GM19351 (cell line): ENCODE results near the gene ACOT11.

ENCODE experiments used
- ATAC-seq: cut with Tn5 transposase; IDR thresholded peaks from one replicate; pipeline ENCODE4 v1.9.1; 2021; ENCODE audit warnings: mild to moderate bottlenecking, moderate library complexity; ENCODE audit not compliant: unreplicated experiment

ACOT11 gene

DNA sequence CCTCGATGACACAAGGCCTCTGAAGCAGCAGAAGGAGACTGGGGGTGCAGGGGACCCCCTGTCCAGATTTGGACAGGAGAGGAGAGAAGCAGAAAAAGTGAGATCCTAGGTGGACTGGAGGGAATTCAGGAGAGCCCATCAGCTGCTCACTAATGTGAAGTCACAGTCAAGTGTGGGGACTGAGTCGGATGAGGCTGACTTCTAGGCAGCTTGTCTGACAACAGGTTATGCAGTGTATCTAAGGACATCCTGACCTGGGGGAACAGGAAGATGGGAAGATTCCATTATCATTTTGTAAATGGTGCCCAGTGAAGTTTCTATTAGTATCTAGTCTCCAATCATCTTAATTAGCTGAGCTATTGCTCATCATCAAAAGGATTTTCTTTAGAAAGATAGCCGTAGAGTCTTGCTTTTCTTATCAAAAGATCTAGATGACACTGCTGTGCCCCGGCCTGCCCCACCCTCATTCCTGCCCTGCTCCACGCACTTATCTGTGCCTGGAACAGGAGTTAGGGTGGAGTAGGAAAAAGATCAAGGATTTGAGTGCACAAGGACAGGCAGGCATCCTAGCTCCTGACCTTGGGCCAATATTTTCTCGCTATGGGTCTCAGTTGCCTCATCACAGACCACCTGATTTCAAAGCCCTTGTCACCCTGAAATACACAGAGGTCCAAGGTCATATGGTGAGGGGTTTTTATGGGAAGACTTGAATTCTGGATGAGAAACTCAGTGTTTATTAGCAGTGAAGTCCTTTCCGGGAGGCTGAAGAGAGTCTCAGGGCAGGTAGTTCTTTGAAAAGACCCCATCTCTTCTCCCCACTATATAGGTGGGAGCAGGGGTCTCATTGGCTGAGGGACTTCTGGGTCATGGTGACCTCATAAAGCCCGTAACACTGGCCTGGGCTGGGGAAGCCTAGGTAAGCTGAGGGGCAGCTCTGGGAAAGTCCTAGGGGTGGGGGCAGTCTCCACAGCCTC lies 93.1 kb downstream of the ACOT11 start, which contains the start of gene MROH7:
TSS of gene MROH7 (plus strand) at position 924 of the 974 bp plus-strand sequence. CDS start 11,141 bp downstream, outside the sequence.
- no peak for ATAC-seq

DNA sequence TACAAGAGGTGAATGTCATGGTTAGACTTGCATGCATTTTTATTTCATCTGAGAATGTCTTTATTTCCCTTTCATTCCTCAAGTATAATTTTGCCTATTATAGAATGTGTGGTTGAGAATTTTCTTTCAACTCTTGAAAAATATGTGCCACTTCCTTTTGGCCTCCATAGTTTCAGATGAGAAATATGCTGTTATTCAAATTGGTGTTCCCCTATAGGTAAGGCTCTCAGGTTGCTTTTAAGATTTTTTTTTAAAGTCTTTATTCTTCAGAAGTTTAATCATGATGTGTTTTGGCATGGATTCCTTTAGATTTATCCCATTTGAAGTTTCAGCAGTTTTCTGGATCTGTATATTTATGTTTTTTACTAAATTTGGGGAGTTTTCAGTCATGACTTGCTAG lies 95.7 kb downstream of the ACOT11 start:
- ATAC-seq, result no peak

DNA sequence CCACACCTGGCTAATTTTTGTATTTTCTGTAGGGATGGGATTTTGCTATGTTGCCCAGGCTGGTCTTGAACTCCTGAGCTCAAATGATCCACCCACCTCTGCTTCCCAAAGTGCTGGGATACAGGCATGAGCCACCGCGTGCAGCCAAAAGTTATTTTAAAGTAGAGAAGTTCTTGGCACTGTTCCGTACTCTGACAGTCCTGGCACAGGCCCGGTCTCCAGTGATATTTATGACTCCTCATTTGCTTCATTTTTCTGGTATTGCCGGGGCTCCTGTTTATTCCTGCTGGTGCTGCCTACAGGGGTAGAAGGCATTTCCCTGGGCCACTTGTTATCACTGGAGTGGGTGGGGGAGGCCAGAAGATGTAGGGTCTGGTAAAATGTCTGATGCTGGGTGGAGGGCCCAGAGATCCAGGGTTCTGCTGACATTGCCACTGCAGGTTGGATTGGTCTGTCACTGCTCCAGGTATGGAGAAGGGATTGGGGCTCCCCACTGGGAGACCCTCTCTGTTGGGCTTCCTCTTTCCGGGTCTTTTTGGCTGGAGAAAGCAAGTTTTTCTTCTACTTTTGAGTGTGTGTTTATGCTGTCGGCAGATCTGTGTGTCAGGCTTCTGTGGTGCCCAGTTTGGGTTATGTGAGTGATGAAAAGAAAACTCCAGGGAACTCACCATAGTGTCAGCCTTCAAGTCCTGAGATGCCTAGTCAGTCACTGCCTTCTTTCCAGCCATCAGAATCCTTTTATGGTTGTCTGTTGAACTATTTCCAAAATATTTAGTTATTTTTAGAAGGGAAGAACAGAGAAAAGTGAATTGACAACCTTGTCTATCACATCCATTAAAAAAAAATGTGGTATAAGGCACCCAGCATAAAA lies 98.0 kb downstream of the ACOT11 start:
- no peak for ATAC-seq

DNA sequence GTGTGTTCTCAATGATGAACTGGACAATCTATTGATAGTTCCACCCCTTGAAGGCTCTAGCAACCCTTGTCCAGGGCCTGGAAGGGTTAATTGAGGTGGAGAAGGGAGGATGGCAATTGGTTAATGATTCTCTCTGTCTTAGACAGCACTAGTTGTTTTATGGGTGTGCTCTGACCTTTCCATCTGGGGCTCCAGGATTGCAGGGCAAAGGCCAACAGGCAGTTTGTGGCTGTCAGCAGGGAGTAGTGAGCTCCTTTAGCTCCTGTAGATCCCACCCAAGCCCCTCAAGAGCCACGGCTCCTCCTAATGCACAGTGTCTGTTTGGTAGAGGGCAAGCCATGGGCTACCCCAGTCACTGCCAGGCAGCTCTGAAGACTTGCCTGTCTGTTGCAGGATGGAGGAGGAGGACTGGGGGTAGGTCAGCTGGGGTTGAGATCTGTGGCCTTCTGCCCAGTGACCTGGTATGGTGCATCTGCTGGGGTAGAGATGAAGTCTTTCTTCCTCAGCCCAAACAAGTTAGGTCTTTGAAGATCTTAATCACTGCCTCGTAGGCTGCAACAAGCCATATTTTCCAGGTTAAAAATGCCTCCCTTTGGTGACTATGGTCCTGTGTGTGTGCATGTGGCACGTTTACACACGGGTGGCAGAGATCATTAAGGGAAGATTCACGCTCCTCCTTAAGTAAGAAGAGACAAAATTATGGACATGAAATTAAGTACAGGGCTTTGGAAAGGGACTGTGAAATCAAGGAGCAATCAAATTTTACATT lies 101.3 kb downstream of the ACOT11 start:
- no peak for ATAC-seq

DNA sequence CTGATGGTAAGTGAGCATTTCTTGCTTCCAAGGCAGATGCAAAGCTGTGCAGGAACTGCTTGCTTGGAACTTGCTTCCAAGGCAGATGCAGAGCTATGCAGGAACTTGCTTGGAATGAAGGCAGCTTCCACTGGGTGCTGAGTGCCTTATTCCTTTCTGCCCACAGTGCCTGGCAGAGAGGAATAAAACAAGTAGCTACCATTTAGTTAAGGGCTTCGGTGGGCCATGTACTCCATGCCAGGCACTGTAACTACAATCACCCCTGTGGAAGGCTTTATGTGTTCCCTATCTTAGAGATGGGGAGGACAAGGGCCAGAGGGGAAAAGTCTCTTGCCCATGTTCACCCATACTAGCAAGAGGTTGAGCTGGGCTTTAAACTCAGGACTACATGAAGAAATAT lies 101.9 kb downstream of the ACOT11 start:
- ATAC-seq, result no peak

DNA sequence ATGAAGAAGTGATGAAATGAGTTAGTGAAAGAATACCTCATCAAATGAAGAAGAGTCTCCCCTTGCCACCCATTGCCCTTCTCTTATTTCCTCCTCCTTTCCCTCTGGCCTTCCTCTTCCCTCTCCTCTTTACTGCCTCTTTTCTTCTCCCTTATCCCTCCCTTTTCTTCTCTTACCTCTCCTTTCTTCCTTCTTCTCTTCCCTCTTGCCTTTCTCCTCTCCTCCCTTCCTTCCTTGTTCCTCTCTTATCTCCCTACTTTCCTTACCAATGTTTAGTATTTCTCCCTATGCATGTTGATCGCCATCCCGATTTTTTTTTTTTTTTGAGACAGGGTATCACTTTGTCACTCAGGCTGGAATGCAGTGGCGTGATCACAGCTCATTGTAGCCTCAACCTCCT lies 102.4 kb downstream of the ACOT11 start:
- ATAC-seq, result no peak

DNA sequence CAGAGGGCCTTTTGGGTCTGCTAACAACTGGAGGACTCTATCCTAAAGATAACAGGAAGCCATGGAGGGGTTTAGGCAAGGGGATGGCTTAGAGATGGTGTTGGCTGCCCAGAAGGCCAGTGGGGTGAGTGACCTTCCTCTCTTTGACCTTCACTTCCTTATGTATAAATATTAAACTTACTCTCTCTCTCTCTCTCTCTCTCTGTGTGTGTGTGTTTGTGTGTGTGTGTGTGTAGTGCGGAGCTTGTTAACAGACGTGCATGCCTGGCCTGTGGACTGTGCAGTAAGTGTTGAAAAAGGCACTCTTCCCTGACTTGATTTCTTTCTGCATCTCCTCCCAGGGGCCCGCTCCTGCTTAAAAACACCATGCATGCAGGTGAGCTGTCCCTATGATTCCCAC lies 103.6 kb downstream of the ACOT11 start:
- ATAC-seq, result no peak

DNA sequence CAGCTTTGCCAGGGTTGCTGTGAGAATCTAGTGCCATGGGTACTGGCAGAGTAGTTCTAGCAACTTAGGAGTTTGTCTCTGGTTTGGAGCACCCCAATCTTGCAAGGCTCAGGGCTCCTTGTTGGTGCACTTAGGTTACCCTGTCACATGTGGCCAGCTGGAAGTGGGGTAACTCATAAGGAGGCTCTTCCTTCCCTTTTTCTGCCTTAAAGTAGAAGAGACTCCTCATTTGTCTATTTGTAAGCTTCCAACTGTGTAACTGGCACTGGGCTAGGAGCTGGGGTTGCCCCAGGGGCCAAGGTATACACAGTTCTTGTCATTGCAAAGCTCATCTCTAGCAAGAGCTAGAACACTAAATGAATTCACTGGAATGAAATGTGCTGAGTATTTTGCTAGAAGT lies 104.1 kb downstream of the ACOT11 start:
- no peak for ATAC-seq

DNA sequence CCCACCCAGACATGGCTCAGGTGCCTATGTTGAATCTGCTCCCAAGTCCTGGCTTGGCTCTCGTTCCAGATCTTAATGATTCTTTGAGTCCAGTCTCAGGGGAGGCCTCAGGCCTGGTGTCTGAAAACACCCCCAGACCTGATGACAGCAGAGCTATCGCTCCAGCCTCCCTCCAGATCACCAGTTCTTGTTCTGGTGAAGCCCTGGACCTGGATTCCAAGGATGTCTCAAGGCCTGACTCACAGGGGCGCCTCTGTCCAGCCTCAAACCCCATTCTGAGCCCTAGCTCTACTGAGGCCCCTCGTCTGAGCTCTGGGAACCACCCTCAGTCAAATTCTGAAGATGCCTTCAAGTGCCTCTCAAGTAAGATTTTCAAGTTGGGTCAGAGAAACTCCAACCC lies 105.0 kb downstream of the ACOT11 start:
- ATAC-seq, result no peak

DNA sequence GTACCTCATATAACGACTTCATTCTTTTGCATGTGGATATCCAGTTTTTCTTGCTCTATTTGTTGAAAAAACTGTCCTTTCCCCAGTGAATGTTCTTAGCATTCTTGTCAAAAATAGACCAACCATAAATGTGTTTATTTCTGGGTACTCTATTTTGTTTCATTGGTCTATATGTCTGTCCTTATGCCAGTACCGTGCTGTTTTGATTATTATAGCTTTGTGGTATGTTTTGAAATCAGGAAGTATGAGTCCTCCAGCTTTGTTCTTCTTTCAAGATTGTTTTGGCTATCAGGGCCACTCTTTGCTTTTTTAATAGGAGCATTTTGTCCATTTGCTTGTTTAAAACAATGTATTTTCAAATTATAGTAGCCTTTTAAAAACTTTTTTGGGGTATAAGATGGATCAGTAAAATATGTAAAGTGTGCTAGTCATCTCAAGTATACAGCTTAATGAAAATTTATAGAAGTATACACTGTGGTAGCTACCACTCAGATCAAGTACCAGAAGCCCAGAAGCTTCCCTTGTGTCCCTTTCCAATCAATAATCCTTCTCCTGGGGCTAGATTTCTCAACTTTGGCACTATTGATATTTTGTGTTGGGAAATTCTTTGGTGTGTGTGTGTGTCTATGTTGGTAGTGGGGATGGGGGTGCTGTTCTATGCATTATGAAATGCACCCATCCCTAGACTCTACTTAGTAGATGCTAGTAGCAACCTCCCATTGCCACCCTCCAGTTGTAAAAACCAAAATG lies 110.3 kb downstream of the ACOT11 start:
- no peak for ATAC-seq
